HL-60 (cell line): ENCODE data around the gene ACTL6A.

ENCODE experiments used
- DNase-seq, 2 experiments: peaks; one replicate each; pipeline ENCODE4 v3.0.0-alpha.2; 2010 to 2020; ENCODE audit warnings: low read depth in 1 of 2, low spot score in 1 of 2
- H3K27ac ChIP-seq: fragments of 250-450 bp; sonication (Bioruptor Pico); replicated peaks from 2 replicates; pipeline ENCODE4 v1.5.1; 2020; ENCODE audit warnings: mild to moderate bottlenecking, moderate library complexity
- H3K27me3 ChIP-seq: fragments of 250-450 bp; sonication (Bioruptor Pico); 2 replicates; pipeline ENCODE4 v1.5.1; 2021; ENCODE audit warnings: mild to moderate bottlenecking, moderate library complexity; ENCODE audit not compliant: insufficient read depth, poor library complexity, severe bottlenecking
- H3K4me3 ChIP-seq: replicated peaks from 2 replicates; pipeline ENCODE4 v1.5.1; 2011; ENCODE audit warnings: mild to moderate bottlenecking, control low read depth, low read length; ENCODE audit not compliant: insufficient read depth
- GABPA ChIP-seq: IDR thresholded peaks from 2 replicates; pipeline ENCODE4 v1.6.1; 2012; ENCODE audit warnings: low read depth
- POLR2AphosphoS5 ChIP-seq: IDR thresholded peaks from 2 replicates; pipeline ENCODE4 v1.6.1; 2012; ENCODE audit warnings: low read depth
- SPI1 ChIP-seq: IDR thresholded peaks from 2 replicates; pipeline ENCODE4 v1.6.1; 2012; ENCODE audit warnings: low read depth, mild to moderate bottlenecking, borderline replicate concordance
- TF ChIP-seq, protein P1 (sequence below): IDR thresholded peaks from 2 replicates; pipeline ENCODE4 v1.6.1; 2012; ENCODE audit warnings: low read depth; ENCODE audit not compliant: insufficient replicate concordance
- TF ChIP-seq, protein P2 (sequence below): IDR thresholded peaks from one replicate; pipeline ENCODE4 v1.5.1; 2011; ENCODE audit warnings: low read length, control low read depth, inconsistent platforms; ENCODE audit not compliant: insufficient read depth

The ACTL6A gene

DNA sequence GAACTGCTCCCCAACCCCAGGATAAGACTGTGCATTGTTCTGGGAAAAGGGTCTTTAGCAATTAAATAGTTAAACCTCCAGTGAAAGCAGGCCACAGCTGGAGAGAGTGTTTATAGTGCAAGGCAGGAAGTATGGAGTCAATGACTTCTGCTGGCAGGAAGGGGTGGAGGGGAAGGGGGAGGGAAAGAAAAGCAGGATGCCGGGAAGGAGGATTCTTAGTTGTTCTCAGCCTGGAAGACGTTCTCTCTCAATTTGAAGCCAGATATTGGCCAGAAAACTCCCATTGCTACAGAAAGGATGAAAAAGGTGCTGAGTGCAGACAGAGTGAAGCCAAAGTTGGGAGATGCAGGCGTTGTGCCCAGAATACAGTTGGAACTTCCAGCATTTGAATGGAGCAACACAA, 35.7 kb upstream of the ACTL6A start:
- TF ChIP-seq GABPA = no peak
- TF ChIP-seq POLR2AphosphoS5 = no peak
- TF ChIP-seq, protein P1, sequence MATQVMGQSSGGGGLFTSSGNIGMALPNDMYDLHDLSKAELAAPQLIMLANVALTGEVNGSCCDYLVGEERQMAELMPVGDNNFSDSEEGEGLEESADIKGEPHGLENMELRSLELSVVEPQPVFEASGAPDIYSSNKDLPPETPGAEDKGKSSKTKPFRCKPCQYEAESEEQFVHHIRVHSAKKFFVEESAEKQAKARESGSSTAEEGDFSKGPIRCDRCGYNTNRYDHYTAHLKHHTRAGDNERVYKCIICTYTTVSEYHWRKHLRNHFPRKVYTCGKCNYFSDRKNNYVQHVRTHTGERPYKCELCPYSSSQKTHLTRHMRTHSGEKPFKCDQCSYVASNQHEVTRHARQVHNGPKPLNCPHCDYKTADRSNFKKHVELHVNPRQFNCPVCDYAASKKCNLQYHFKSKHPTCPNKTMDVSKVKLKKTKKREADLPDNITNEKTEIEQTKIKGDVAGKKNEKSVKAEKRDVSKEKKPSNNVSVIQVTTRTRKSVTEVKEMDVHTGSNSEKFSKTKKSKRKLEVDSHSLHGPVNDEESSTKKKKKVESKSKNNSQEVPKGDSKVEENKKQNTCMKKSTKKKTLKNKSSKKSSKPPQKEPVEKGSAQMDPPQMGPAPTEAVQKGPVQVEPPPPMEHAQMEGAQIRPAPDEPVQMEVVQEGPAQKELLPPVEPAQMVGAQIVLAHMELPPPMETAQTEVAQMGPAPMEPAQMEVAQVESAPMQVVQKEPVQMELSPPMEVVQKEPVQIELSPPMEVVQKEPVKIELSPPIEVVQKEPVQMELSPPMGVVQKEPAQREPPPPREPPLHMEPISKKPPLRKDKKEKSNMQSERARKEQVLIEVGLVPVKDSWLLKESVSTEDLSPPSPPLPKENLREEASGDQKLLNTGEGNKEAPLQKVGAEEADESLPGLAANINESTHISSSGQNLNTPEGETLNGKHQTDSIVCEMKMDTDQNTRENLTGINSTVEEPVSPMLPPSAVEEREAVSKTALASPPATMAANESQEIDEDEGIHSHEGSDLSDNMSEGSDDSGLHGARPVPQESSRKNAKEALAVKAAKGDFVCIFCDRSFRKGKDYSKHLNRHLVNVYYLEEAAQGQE = no peak
- TF ChIP-seq, protein P2, sequence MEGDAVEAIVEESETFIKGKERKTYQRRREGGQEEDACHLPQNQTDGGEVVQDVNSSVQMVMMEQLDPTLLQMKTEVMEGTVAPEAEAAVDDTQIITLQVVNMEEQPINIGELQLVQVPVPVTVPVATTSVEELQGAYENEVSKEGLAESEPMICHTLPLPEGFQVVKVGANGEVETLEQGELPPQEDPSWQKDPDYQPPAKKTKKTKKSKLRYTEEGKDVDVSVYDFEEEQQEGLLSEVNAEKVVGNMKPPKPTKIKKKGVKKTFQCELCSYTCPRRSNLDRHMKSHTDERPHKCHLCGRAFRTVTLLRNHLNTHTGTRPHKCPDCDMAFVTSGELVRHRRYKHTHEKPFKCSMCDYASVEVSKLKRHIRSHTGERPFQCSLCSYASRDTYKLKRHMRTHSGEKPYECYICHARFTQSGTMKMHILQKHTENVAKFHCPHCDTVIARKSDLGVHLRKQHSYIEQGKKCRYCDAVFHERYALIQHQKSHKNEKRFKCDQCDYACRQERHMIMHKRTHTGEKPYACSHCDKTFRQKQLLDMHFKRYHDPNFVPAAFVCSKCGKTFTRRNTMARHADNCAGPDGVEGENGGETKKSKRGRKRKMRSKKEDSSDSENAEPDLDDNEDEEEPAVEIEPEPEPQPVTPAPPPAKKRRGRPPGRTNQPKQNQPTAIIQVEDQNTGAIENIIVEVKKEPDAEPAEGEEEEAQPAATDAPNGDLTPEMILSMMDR = no peak
- no peak for TF ChIP-seq SPI1
- Histone ChIP-seq H3K27ac (no peak overlapping the region), H3K27me3 (no peaks in the 10 kb centered on the region), H3K4me3 (no peak overlapping the region)
- no peak for DNase-seq

DNA sequence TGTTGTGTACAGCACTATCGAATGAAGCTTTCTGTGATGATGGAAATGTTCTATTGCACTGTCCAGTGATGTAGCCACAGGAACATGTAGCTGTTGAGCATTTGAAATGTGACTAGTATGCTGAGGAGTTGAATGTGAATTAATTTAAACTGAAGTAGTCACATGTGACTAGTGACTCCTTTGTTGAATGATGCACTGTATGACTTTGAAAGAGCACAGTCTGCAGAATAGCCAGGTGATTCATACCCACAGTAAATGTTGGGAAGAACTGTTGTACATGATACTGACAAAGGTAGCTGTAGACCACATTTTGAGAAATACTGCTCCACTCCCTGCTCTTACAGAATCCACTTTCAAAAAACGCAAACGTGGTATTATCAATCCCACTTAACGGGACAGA, 34.0 kb upstream of the ACTL6A start:
- H3K4me3 ChIP-seq = no peak overlapping the region
- H3K27me3 ChIP-seq = no peaks in the 10 kb centered on the region
- TF ChIP-seq, protein P1 = no peak
- TF ChIP-seq POLR2AphosphoS5 (no peak), GABPA (no peak), SPI1 (no peak)
- TF ChIP-seq, protein P2 = no peak
- DNase-seq = no peak
- no peak overlapping the region for H3K27ac ChIP-seq

DNA sequence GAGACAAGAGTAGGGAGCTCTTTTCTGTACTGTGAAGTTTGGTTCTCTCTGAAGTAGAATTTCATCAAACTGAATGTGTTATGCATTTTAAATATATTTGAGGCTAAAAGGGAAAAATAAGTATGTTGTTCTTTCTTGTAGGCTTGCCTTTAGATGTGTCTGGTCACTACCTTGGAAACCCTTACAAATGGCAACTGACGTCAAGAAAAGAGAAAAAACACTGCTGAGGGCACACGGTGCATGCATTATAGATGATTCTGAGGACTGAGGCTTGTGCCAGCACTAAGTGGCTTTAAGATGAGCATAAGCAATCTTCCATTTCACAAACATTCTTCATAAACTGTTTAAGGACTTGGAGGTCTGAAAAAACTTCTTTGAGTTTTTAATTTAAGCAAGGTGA, 31.1 kb upstream of the ACTL6A start:
- no peak overlapping the region for H3K4me3 ChIP-seq
- H3K27ac ChIP-seq = no peak overlapping the region
- DNase-seq = no peak
- no peak for TF ChIP-seq SPI1
- TF ChIP-seq, protein P1 = no peak
- TF ChIP-seq, protein P2 = no peak
- TF ChIP-seq POLR2AphosphoS5 = no peak
- no peak for TF ChIP-seq GABPA
- H3K27me3 ChIP-seq = no peaks in the 10 kb centered on the region
